ENCODE data around the gene TSPAN32.

Gene TSPAN32

GRCh38 chr11:2258501-2259465 lies 43.0 kb upstream of the TSPAN32 start:
- TF ChIP-seq CTCF (IDR thresholded peaks at IDR 0.05; ENCODE audit: insufficient read depth, low read length, poor library complexity, severe bottlenecking) = no peak
- no peak for DNase-seq (ENCODE audit: extremely low read depth, insufficient read length)
- H3K27me3 ChIP-seq (replicated peaks; ENCODE audit: control insufficient read depth, insufficient read depth, low read length) = no peaks in the 10 kb centered on the region; the same call in 1 of the 2 replicates
- no peaks in the 10 kb centered on the region for H3K36me3 ChIP-seq (ENCODE audit: control insufficient read depth, insufficient read depth, low read length)
- H3K4me3 ChIP-seq (replicated peaks; ENCODE audit: low read depth, low read length) = no peak overlapping the region

GRCh38 chr11:2259466-2259830 lies 42.4 kb upstream of the TSPAN32 start:
- no peak for TF ChIP-seq CTCF (IDR thresholded peaks at IDR 0.05; ENCODE audit: insufficient read depth, low read length, poor library complexity, severe bottlenecking)
- Histone ChIP-seq H3K36me3 (ENCODE audit: control insufficient read depth, insufficient read depth, low read length) (no peaks in the 10 kb centered on the region), H3K4me3 (replicated peaks; ENCODE audit: low read depth, low read length) (no peak overlapping the region), H3K27me3 (replicated peaks; ENCODE audit: control insufficient read depth, insufficient read depth, low read length) (no peaks in the 10 kb centered on the region; the same call in 1 of the 2 replicates)
- DNase-seq (ENCODE audit: extremely low read depth, insufficient read length) = no peak

- Histone ChIP-seq H3K27me3 (replicated peaks; ENCODE audit: control insufficient read depth, insufficient read depth, low read length) (no peaks in the 10 kb centered on the region; the same call in 1 of the 2 replicates), H3K4me3 (replicated peaks; ENCODE audit: low read depth, low read length) (no peak overlapping the region), H3K36me3 (ENCODE audit: control insufficient read depth, insufficient read depth, low read length) (no peaks in the 10 kb centered on the region)
- no peak for DNase-seq (ENCODE audit: extremely low read depth, insufficient read length)
- TF ChIP-seq CTCF (IDR thresholded peaks at IDR 0.05; ENCODE audit: insufficient read depth, low read length, poor library complexity, severe bottlenecking) = no peak
Measured at GRCh38 chr11:2259897-2260451, 41.8 kb upstream of the TSPAN32 start.

- TF ChIP-seq CTCF (IDR thresholded peaks at IDR 0.05; ENCODE audit: insufficient read depth, low read length, poor library complexity, severe bottlenecking) = no peak
- no peak for DNase-seq (ENCODE audit: extremely low read depth, insufficient read length)
- Histone ChIP-seq H3K27me3 (replicated peaks; ENCODE audit: control insufficient read depth, insufficient read depth, low read length) (no peaks in the 10 kb centered on the region; the same call in 1 of the 2 replicates), H3K36me3 (ENCODE audit: control insufficient read depth, insufficient read depth, low read length) (no peaks in the 10 kb centered on the region), H3K4me3 (replicated peaks; ENCODE audit: low read depth, low read length) (no peak overlapping the region)
Measured at GRCh38 chr11:2260491-2261364, 41.1 kb upstream of the TSPAN32 start.

DNA sequence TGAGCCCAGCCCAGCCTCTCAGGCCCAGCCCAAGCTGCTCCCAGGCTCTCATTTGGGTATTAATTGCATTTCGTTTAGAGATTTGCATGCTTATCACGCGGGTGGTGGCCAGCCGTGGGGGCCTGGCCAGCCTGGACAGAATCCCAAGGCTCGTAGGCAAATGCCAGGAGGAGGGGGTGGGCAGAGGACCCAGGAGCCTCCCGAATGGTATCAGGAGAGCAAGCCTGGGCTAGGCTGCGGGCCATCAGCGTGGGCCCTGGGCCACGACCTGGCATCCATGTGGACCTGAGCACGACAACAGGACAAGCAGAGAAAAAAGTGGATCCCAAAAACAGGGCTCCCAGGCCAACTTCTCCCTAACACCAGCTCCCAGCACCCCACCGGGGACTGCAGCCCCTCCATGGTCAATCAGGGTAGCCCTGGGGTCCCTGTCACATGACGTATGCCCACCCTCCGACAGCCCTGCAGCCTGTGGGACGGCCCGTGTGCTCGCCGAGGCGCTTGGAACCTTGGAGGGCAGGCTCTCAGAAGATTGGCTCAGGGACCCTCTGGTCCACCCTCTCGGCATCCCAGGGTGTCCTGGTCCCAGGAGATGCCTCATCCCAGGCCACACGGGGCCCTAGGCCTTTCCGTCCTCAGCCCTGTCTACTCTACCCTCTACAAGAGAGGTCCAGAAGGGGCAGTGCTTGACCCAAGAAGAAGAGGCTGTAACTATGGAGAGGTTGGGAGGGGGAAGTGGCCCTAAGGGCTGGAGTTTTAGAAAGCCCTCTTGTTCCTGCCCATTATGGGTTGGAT lies 40.2 kb upstream of the TSPAN32 start:
- no peak for TF ChIP-seq CTCF (IDR thresholded peaks at IDR 0.05; ENCODE audit: insufficient read depth, low read length, poor library complexity, severe bottlenecking)
- Histone ChIP-seq H3K36me3 (ENCODE audit: control insufficient read depth, insufficient read depth, low read length) (no peaks in the 10 kb centered on the region), H3K27me3 (replicated peaks; ENCODE audit: control insufficient read depth, insufficient read depth, low read length) (no peaks in the 10 kb centered on the region; the same call in 1 of the 2 replicates), H3K4me3 (replicated peaks; ENCODE audit: low read depth, low read length) (no peak overlapping the region)
- DNase-seq (ENCODE audit: extremely low read depth, insufficient read length) = no peak
